HCT116 (cell line): ENCODE results near the gene CDX1. TPM values are rescaled to one million over a fixed set of nuclear protein-coding genes. Genes with fewer than 3 reads are reported as not detected.

Experiments
- ATAC-seq: fragments of 200-7000 bp; cut with Tn5 transposase; 2 replicates; pipeline ENCODE4 v1.9.1; 2020; ENCODE audit warnings: mild to moderate bottlenecking, moderate library complexity
- BruUV-seq: library from RNA; stranded (reverse); fragments of 400-500 nt; replicated peaks from 2 replicates; lab custom pipeline; 2021; lab: Mats Ljungman, UMichigan
- CTCF ChIA-PET: fragments of 300-600 bp; sonication (Branson Sonifier 250); formaldehyde crosslinking; loops from one replicate; lab custom pipeline; 2021; ENCODE audit warnings: antibody characterized with exemption; lab: Charles Lee
- POLR2A ChIA-PET: fragments of 300-600, 350-600 bp; sonication (Branson Sonifier 250); formaldehyde crosslinking; loops from one replicate; lab custom pipeline; 2021; ENCODE audit warnings: antibody characterized with exemption; lab: Charles Lee
- RAD21 ChIA-PET, 2 experiments: fragments of 300-600 bp; sonication (Branson Sonifier 250); formaldehyde crosslinking; loops; one replicate each; lab custom pipeline; 2023; ENCODE audit warnings: low total read pairs in 2 of 2; ENCODE audit not compliant: uncharacterized antibody in 2 of 2, unreplicated experiment in 2 of 2, low non-redundant PET in 1 of 2; lab: Charles Lee
- DNase-seq: peaks from one replicate; pipeline ENCODE4 v3.0.0-alpha.2; 2010; ENCODE audit warnings: low read depth, low spot score
- H2AFZ ChIP-seq: fragments of 200-600 bp; shearing (Covaris generic), sonication (generic); 2 replicates; pipeline ENCODE4 v1.6.1; 2017; ENCODE audit warnings: low read depth, mixed run types, mixed read lengths, antibody characterized with exemption, low read length; ENCODE audit not compliant: poor library complexity, severe bottlenecking
- H3K27ac ChIP-seq: 2 replicates; pipeline ENCODE4 v1.5.1; 2012; ENCODE audit warnings: low read depth, low read length
- H3K27me3 ChIP-seq: fragments of 200-600 bp; sonication (generic); 2 replicates; pipeline ENCODE4 v1.6.1; 2016; ENCODE audit warnings: mixed run types, low read length, mixed read lengths; ENCODE audit not compliant: insufficient read depth
- H3K36me3 ChIP-seq, 2 experiments: fragments of 200-500 bp in 1 of 2; fragments of 200-600 bp in 1 of 2; sonication (Bioruptor generic) in 1 of 2; sonication (generic) in 1 of 2; 2 replicates each; pipeline versions ENCODE4 v1.5.1 to v1.6.1; 2014 to 2016; ENCODE audit warnings: low read length in 2 of 2, inconsistent platforms in 1 of 2, mixed read lengths in 1 of 2, mixed run types in 1 of 2; ENCODE audit not compliant: insufficient read depth in 2 of 2, control insufficient read depth in 1 of 2
- H3K4me1 ChIP-seq, 2 experiments: fragments of 200-600 bp in 1 of 2; sonication (generic) in 1 of 2; 2 replicates each; pipeline versions ENCODE4 v1.5.1 to v1.6.1; 2012 to 2017; ENCODE audit warnings: low read length in 2 of 2, inconsistent platforms in 1 of 2, mild to moderate bottlenecking in 1 of 2, mixed read lengths in 1 of 2, mixed run types in 1 of 2, moderate library complexity in 1 of 2; ENCODE audit not compliant: insufficient read depth in 2 of 2, control insufficient read depth in 1 of 2
- H3K4me2 ChIP-seq: fragments of 200-600 bp; sonication (generic); 2 replicates; pipeline ENCODE4 v1.6.1; 2017; ENCODE audit warnings: mixed run types, low read length, mixed read lengths
- H3K4me3 ChIP-seq, 2 experiments: fragments of 200-600 bp in 1 of 2; sonication (generic) in 1 of 2; replicated peaks in 1 of 2; 2 replicates each; pipeline ENCODE4 v1.5.1; 2011 to 2016; ENCODE audit warnings: low read length in 2 of 2, control low read depth in 1 of 2, low read depth in 1 of 2, mild to moderate bottlenecking in 1 of 2, mixed read lengths in 1 of 2, mixed run types in 1 of 2
- H3K79me2 ChIP-seq: fragments of 200-600 bp; sonication (generic); 2 replicates; pipeline ENCODE4 v1.6.1; 2017; ENCODE audit warnings: mild to moderate bottlenecking, mixed run types, low read length, moderate library complexity, mixed read lengths; ENCODE audit not compliant: insufficient read depth
- H3K9ac ChIP-seq: fragments of 200-600 bp; sonication (generic); 2 replicates; pipeline ENCODE4 v1.6.1; 2016; ENCODE audit warnings: low read length, mixed read lengths
- H3K9me2 ChIP-seq: fragments of 200-600 bp; sonication (generic), shearing (Covaris generic); 2 replicates; pipeline ENCODE4 v1.6.1; 2017; ENCODE audit warnings: mixed run types, mild to moderate bottlenecking, moderate library complexity; ENCODE audit not compliant: insufficient read depth
- H3K9me3 ChIP-seq, 2 experiments: fragments of 200-500 bp in 1 of 2; fragments of 200-600 bp in 1 of 2; sonication (Bioruptor generic) in 1 of 2; sonication (generic) in 1 of 2; 2 replicates each; pipeline ENCODE4 v1.6.1; 2014 to 2017; ENCODE audit warnings: low read length in 2 of 2, mixed read lengths in 2 of 2, inconsistent platforms in 1 of 2, low read depth in 1 of 2, mild to moderate bottlenecking in 1 of 2, mixed run types in 1 of 2, moderate library complexity in 1 of 2; ENCODE audit not compliant: control insufficient read depth in 1 of 2, insufficient read depth in 1 of 2
- H4K20me1 ChIP-seq: fragments of 200-600 bp; sonication (generic), shearing (Covaris generic); 2 replicates; pipeline ENCODE4 v1.6.1; 2017; ENCODE audit warnings: mixed run types, mild to moderate bottlenecking, moderate library complexity; ENCODE audit not compliant: insufficient read depth
- CBX3 ChIP-seq: IDR thresholded peaks from 2 replicates; pipeline ENCODE4 v1.6.1; 2012; ENCODE audit warnings: low read depth
- EGR1 ChIP-seq: IDR thresholded peaks from 2 replicates; pipeline ENCODE4 v1.6.1; 2012; ENCODE audit warnings: low read depth
- ELF1 ChIP-seq: IDR thresholded peaks from 2 replicates; pipeline ENCODE4 v1.6.1; 2012; ENCODE audit warnings: low read depth, borderline replicate concordance
- EZH2 ChIP-seq: fragments of 200-600 bp; sonication (generic); IDR thresholded peaks from 2 replicates; pipeline ENCODE4 v1.6.1; 2017; ENCODE audit warnings: antibody characterized with exemption, mixed run types
- EZH2phosphoT487 ChIP-seq: fragments of 200-600 bp; IDR thresholded peaks from 2 replicates; pipeline ENCODE4 v1.6.1; 2018; ENCODE audit warnings: antibody characterized with exemption, borderline replicate concordance
- FOSL1 ChIP-seq: IDR thresholded peaks from 2 replicates; pipeline ENCODE4 v1.6.1; 2012; ENCODE audit warnings: low read depth
- JUND ChIP-seq: IDR thresholded peaks from 2 replicates; pipeline ENCODE4 v1.6.1; 2012
- RAD21 ChIP-seq: IDR thresholded peaks from 2 replicates; pipeline ENCODE4 v1.6.1; 2012; ENCODE audit warnings: low read depth, mild to moderate bottlenecking
- SIN3A ChIP-seq: IDR thresholded peaks from 2 replicates; pipeline ENCODE4 v1.6.1; 2012; ENCODE audit warnings: low read depth
- SP1 ChIP-seq: IDR thresholded peaks from 2 replicates; pipeline ENCODE4 v1.6.1; 2012; ENCODE audit warnings: low read depth
- SRF ChIP-seq: IDR thresholded peaks from 2 replicates; pipeline ENCODE4 v1.6.1; 2012; ENCODE audit warnings: low read depth
- TCF7L2 ChIP-seq: IDR thresholded peaks from 2 replicates; pipeline ENCODE4 v1.7.0; 2011; ENCODE audit warnings: borderline replicate concordance, inconsistent platforms; ENCODE audit not compliant: insufficient read depth, insufficient read length; ENCODE audit errors: extremely low read depth
- YY1 ChIP-seq: IDR thresholded peaks from 2 replicates; pipeline ENCODE4 v1.6.1; 2011; ENCODE audit warnings: low read length, low read depth, moderate library complexity, mild to moderate bottlenecking; ENCODE audit not compliant: insufficient replicate concordance; ENCODE audit errors: extremely low read depth
- ZFX ChIP-seq: fragments of 450-650 bp; IDR thresholded peaks from 2 replicates; pipeline ENCODE4 v1.6.1; 2017
- ZNF274 ChIP-seq: fragments of 200-500 bp; sonication (Bioruptor generic); IDR thresholded peaks from 2 replicates; pipeline ENCODE4 v1.6.1; 2014; ENCODE audit warnings: mild to moderate bottlenecking, low read depth, low read length, inconsistent platforms
- intact Hi-C: fragments of 100-400 bp; cut with micrococcal nuclease; formaldehyde crosslinking; loops from 2 replicates; pipeline ENCODE4 v1.10.0; 2022
- total RNA-seq: library from RNA; stranded (reverse); gene quantifications from one replicate; pipeline ENCODE4 v1.2.1, GENCODE V29; 2021; ENCODE audit not compliant: unreplicated experiment
- TF ChIP-seq, protein P1 (sequence below): IDR thresholded peaks from 2 replicates; pipeline ENCODE4 v1.6.1; 2012
- TF ChIP-seq, protein P2 (sequence below): IDR thresholded peaks from 2 replicates; pipeline ENCODE4 v1.6.1; 2012
- TF ChIP-seq, protein P3 (sequence below): IDR thresholded peaks from 2 replicates; pipeline ENCODE4 v1.6.1; 2012; ENCODE audit warnings: low read depth
- TF ChIP-seq, protein P4 (sequence below): IDR thresholded peaks from 2 replicates; pipeline ENCODE4 v1.6.1; 2011; ENCODE audit warnings: mild to moderate bottlenecking, low read length, moderate library complexity; ENCODE audit not compliant: insufficient replicate concordance; ENCODE audit errors: extremely low read depth
- TF ChIP-seq, protein P5 (sequence below), 3 experiments: fragments of 200-600 bp in 1 of 3; sonication (generic) in 1 of 3; IDR thresholded peaks in 2 of 3; conservative IDR thresholded peaks in 1 of 3; 2 replicates each; pipeline ENCODE4 v1.5.1; 2012 to 2017; ENCODE audit warnings: low read depth in 2 of 3, low read length in 2 of 3, antibody characterized with exemption in 1 of 3, borderline replicate concordance in 1 of 3, control low read depth in 1 of 3, mild to moderate bottlenecking in 1 of 3, mixed read lengths in 1 of 3, mixed run types in 1 of 3, moderate library complexity in 1 of 3; ENCODE audit not compliant: insufficient read depth in 1 of 3

Gene CDX1
- total RNA-seq, 1 experiment from 2014 or later: not detected

DNA sequence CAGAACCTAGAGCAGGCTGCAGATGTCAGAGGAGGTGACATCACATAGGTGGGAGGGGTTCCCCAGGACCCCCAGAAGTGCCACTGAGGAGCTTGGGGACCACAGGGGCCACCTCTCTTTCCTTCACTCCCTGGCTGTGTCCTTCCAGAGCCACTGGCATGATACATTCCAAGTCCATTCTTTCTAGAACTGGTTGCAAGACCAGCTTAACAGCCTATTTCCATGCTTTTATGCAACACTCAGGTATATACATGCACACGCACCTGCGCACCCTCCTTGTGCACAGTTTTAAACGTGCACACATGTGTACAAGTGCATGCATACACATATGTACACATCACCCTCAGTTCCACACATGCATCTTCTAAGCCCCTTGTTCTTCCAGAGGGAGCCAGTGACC lies 63.0 kb downstream of the CDX1 start:
- TF ChIP-seq SIN3A (no peak), YY1 (no peak), SRF (no peak), SP1 (no peak), ELF1 (no peak), ZNF274 (no peak), ZFX (no peak), FOSL1 (no peak), RAD21 (no peak), JUND (no peak), CBX3 (no peak), EZH2 (no peak), EGR1 (no peak), TCF7L2 (no peak), EZH2phosphoT487 (no peak)
- TF ChIP-seq, protein P1, sequence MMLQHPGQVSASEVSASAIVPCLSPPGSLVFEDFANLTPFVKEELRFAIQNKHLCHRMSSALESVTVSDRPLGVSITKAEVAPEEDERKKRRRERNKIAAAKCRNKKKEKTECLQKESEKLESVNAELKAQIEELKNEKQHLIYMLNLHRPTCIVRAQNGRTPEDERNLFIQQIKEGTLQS: no peak
- TF ChIP-seq, protein P2, sequence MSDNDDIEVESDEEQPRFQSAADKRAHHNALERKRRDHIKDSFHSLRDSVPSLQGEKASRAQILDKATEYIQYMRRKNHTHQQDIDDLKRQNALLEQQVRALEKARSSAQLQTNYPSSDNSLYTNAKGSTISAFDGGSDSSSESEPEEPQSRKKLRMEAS: no peak
- TF ChIP-seq, protein P3, sequence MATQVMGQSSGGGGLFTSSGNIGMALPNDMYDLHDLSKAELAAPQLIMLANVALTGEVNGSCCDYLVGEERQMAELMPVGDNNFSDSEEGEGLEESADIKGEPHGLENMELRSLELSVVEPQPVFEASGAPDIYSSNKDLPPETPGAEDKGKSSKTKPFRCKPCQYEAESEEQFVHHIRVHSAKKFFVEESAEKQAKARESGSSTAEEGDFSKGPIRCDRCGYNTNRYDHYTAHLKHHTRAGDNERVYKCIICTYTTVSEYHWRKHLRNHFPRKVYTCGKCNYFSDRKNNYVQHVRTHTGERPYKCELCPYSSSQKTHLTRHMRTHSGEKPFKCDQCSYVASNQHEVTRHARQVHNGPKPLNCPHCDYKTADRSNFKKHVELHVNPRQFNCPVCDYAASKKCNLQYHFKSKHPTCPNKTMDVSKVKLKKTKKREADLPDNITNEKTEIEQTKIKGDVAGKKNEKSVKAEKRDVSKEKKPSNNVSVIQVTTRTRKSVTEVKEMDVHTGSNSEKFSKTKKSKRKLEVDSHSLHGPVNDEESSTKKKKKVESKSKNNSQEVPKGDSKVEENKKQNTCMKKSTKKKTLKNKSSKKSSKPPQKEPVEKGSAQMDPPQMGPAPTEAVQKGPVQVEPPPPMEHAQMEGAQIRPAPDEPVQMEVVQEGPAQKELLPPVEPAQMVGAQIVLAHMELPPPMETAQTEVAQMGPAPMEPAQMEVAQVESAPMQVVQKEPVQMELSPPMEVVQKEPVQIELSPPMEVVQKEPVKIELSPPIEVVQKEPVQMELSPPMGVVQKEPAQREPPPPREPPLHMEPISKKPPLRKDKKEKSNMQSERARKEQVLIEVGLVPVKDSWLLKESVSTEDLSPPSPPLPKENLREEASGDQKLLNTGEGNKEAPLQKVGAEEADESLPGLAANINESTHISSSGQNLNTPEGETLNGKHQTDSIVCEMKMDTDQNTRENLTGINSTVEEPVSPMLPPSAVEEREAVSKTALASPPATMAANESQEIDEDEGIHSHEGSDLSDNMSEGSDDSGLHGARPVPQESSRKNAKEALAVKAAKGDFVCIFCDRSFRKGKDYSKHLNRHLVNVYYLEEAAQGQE: no peak
- TF ChIP-seq, protein P4, sequence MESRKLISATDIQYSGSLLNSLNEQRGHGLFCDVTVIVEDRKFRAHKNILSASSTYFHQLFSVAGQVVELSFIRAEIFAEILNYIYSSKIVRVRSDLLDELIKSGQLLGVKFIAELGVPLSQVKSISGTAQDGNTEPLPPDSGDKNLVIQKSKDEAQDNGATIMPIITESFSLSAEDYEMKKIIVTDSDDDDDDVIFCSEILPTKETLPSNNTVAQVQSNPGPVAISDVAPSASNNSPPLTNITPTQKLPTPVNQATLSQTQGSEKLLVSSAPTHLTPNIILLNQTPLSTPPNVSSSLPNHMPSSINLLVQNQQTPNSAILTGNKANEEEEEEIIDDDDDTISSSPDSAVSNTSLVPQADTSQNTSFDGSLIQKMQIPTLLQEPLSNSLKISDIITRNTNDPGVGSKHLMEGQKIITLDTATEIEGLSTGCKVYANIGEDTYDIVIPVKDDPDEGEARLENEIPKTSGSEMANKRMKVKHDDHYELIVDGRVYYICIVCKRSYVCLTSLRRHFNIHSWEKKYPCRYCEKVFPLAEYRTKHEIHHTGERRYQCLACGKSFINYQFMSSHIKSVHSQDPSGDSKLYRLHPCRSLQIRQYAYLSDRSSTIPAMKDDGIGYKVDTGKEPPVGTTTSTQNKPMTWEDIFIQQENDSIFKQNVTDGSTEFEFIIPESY: no peak
- TF ChIP-seq, protein P5, sequence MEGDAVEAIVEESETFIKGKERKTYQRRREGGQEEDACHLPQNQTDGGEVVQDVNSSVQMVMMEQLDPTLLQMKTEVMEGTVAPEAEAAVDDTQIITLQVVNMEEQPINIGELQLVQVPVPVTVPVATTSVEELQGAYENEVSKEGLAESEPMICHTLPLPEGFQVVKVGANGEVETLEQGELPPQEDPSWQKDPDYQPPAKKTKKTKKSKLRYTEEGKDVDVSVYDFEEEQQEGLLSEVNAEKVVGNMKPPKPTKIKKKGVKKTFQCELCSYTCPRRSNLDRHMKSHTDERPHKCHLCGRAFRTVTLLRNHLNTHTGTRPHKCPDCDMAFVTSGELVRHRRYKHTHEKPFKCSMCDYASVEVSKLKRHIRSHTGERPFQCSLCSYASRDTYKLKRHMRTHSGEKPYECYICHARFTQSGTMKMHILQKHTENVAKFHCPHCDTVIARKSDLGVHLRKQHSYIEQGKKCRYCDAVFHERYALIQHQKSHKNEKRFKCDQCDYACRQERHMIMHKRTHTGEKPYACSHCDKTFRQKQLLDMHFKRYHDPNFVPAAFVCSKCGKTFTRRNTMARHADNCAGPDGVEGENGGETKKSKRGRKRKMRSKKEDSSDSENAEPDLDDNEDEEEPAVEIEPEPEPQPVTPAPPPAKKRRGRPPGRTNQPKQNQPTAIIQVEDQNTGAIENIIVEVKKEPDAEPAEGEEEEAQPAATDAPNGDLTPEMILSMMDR (IDR thresholded peaks at IDR 0.05 in 2 of 3, conservative IDR thresholded peaks at IDR 0.05 in 1 of 3; ENCODE audit: borderline replicate concordance in 1 of 3, insufficient read depth in 1 of 3, low read depth in 2 of 3, low read length in 2 of 3): no peak
- H4K20me1 ChIP-seq: no peaks in the 10 kb centered on the region
- no TSS peak for BruUV-seq

More for the DNA sequence above, 63.0 kb downstream of the CDX1 start:
- Histone ChIP-seq H3K79me2 (no peaks in the 10 kb centered on the region), H3K9ac (no peak overlapping the region), H3K9me2 (no peaks in the 10 kb centered on the region), H3K9me3 (no peaks in the 10 kb centered on the region), H3K36me3 (no peaks in the 10 kb centered on the region), H3K4me2 (no peak overlapping the region), H3K4me3 (no peak overlapping the region), H3K27me3 (no peaks in the 10 kb centered on the region), H2AFZ (no peak overlapping the region), H3K4me1 (no peaks in the 10 kb centered on the region), H3K27ac (no peak overlapping the region)
- intact Hi-C loops: no loop called here
- ATAC-seq (no peak), DNase-seq (no peak)
- ChIA-PET CTCF (no interaction called here), RAD21 (no interaction called here), POLR2A (no interaction called here)
